ENCODE data around the gene GNAT3. TPM values are rescaled to one million over a fixed set of nuclear protein-coding genes. Genes with fewer than 3 reads are reported as not detected.

GNAT3 gene
- total RNA-seq, 1 experiment from 2014 or later, result not detected

DNA sequence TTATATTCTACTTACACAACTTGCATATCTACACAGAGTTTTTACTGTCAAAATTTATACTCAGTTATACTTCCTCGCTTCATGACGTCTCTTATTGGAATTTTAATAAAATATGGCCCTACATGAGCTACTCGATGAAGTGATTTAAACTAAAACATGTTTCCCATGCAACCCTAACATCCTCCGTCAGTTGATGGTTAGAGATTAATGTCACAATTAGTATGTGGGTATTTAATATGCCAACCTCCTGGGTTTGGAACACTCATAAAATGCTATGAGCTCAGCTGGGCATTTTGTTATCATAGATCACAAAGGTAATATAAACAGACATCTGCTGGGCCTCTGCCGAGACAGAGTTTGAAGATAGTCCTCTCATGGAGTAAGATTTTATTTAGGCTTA, 66.5 kb downstream of the GNAT3 start:
- H3K27ac Mint-ChIP-seq (ENCODE audit: unreplicated experiment), result no peak overlapping the region
- BruUV-seq (replicated peaks), result no TSS peak
- no peaks in the 10 kb centered on the region for H3K4me1 Mint-ChIP-seq (ENCODE audit: low read depth, unreplicated experiment)
- no peaks in the 10 kb centered on the region for H3K27me3 ChIP-seq (replicated peaks; ENCODE audit: control insufficient read depth, insufficient read depth, low read length)
- H3K4me3 Mint-ChIP-seq (ENCODE audit: unreplicated experiment), result no peak overlapping the region
- intact Hi-C loops (cut with micrococcal nuclease; ENCODE audit: unreplicated experiment), result no loop called here
- no peak for DNase-seq
- H3K9me3 Mint-ChIP-seq (ENCODE audit: unreplicated experiment), result no peaks in the 10 kb centered on the region
- ChIA-PET CTCF (no interaction called here), POLR2A (no interaction called here)
- H3K36me3 Mint-ChIP-seq (ENCODE audit: insufficient read depth, unreplicated experiment), result no peaks in the 10 kb centered on the region
- H3K4me1 ChIP-seq, result peaks cover 5% of the 10 kb centered on the region; the same call in 1 of the 2 replicates
- H3K36me3 ChIP-seq (ENCODE audit: control insufficient read depth, insufficient read depth, low read length), result no peaks in the 10 kb centered on the region
- TF ChIP-seq, protein P1, sequence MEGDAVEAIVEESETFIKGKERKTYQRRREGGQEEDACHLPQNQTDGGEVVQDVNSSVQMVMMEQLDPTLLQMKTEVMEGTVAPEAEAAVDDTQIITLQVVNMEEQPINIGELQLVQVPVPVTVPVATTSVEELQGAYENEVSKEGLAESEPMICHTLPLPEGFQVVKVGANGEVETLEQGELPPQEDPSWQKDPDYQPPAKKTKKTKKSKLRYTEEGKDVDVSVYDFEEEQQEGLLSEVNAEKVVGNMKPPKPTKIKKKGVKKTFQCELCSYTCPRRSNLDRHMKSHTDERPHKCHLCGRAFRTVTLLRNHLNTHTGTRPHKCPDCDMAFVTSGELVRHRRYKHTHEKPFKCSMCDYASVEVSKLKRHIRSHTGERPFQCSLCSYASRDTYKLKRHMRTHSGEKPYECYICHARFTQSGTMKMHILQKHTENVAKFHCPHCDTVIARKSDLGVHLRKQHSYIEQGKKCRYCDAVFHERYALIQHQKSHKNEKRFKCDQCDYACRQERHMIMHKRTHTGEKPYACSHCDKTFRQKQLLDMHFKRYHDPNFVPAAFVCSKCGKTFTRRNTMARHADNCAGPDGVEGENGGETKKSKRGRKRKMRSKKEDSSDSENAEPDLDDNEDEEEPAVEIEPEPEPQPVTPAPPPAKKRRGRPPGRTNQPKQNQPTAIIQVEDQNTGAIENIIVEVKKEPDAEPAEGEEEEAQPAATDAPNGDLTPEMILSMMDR (IDR thresholded peaks at IDR 0.05; ENCODE audit: insufficient read depth in 1 of 2, low read depth in 1 of 2, low read length in 1 of 2, severe bottlenecking in 1 of 2, unreplicated experiment in 1 of 2), result no peak
- H3K9me3 ChIP-seq, result no peaks in the 10 kb centered on the region
- peaks cover 8% of the 10 kb centered on the region for H3K27me3 Mint-ChIP-seq (ENCODE audit: insufficient read depth, unreplicated experiment)
- no peak overlapping the region for H3K4me3 ChIP-seq (ENCODE audit: low read depth, low read length)

DNA sequence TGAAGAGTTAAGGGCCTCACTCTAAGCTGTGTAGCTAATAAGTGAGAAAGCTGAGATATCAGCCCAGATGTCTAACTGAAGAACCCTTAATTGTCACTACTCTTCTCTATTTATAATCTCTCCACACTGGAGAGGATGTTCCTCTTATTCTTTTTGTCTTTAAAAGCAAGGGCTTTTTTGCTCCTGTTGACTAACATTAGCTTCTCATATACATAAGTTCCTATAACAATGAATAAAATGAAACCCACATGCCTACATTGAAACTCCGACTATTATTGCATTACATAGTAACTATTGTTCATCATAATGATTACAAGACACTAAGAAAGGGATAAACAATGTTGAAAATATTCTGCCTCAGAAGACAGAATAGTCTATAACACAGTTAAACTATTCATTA, 67.1 kb downstream of the GNAT3 start:
- Histone ChIP-seq H3K4me3 (ENCODE audit: low read depth, low read length) (no peak overlapping the region), H3K27me3 (replicated peaks; ENCODE audit: control insufficient read depth, insufficient read depth, low read length) (no peaks in the 10 kb centered on the region), H3K9me3 (no peaks in the 10 kb centered on the region), H3K36me3 (ENCODE audit: control insufficient read depth, insufficient read depth, low read length) (no peaks in the 10 kb centered on the region), H3K4me1 (no peaks in the 10 kb centered on the region)
- Mint-ChIP-seq H3K4me3 (ENCODE audit: unreplicated experiment) (no peak overlapping the region), H3K36me3 (ENCODE audit: insufficient read depth, unreplicated experiment) (no peaks in the 10 kb centered on the region), H3K27ac (ENCODE audit: unreplicated experiment) (no peak overlapping the region), H3K4me1 (ENCODE audit: low read depth, unreplicated experiment) (no peaks in the 10 kb centered on the region), H3K9me3 (ENCODE audit: unreplicated experiment) (no peaks in the 10 kb centered on the region), H3K27me3 (ENCODE audit: insufficient read depth, unreplicated experiment) (peaks cover 8% of the 10 kb centered on the region)
- DNase-seq, result no peak
- ChIA-PET CTCF (no interaction called here), POLR2A (no interaction called here)
- TF ChIP-seq, protein P1 (IDR thresholded peaks at IDR 0.05; ENCODE audit: insufficient read depth in 1 of 2, low read depth in 1 of 2, low read length in 1 of 2, severe bottlenecking in 1 of 2, unreplicated experiment in 1 of 2), result no peak
- intact Hi-C loops (cut with micrococcal nuclease; ENCODE audit: unreplicated experiment), result no loop called here
- BruUV-seq (replicated peaks), result no TSS peak

DNA sequence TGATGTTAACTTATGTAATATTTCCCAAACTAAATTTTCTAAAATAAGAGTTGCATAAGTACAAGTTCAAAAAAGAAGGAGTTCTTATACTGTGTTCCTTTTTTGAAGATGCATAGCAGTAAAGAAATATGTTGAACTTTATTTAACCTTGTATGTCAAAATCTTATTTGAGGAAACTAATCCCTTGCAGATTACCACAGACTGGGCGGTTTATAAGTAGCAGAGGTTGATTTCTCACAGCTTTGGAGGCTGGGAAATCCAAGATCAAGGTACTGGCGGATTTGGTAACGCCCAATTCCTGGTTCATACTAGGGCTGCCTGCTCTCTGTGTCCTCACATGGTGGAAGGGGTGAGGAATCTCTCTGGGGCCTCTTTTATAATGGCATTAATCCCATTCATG, 68.5 kb downstream of the GNAT3 start:
- ChIA-PET CTCF (no interaction called here), POLR2A (no interaction called here)
- Mint-ChIP-seq H3K4me1 (ENCODE audit: low read depth, unreplicated experiment) (no peaks in the 10 kb centered on the region), H3K9me3 (ENCODE audit: unreplicated experiment) (no peaks in the 10 kb centered on the region), H3K27ac (ENCODE audit: unreplicated experiment) (no peak overlapping the region), H3K4me3 (ENCODE audit: unreplicated experiment) (no peak overlapping the region), H3K27me3 (ENCODE audit: insufficient read depth, unreplicated experiment) (peaks cover 8% of the 10 kb centered on the region), H3K36me3 (ENCODE audit: insufficient read depth, unreplicated experiment) (no peaks in the 10 kb centered on the region)
- intact Hi-C loops (cut with micrococcal nuclease; ENCODE audit: unreplicated experiment), result no loop called here
- no peaks in the 10 kb centered on the region for H3K9me3 ChIP-seq
- TF ChIP-seq, protein P1 (IDR thresholded peaks at IDR 0.05; ENCODE audit: insufficient read depth in 1 of 2, low read depth in 1 of 2, low read length in 1 of 2, severe bottlenecking in 1 of 2, unreplicated experiment in 1 of 2), result no peak
- H3K27me3 ChIP-seq (replicated peaks; ENCODE audit: control insufficient read depth, insufficient read depth, low read length), result no peaks in the 10 kb centered on the region
- no peak for DNase-seq
- H3K4me1 ChIP-seq, result no peaks in the 10 kb centered on the region
- no peaks in the 10 kb centered on the region for H3K36me3 ChIP-seq (ENCODE audit: control insufficient read depth, insufficient read depth, low read length)
- no TSS peak for BruUV-seq (replicated peaks)
- H3K4me3 ChIP-seq (ENCODE audit: low read depth, low read length), result no peak overlapping the region
